WERI-Rb-1 (cell line): ENCODE measurements around the gene APOBEC2.

Source experiments
- DNase-seq: peaks from one replicate; pipeline ENCODE4 v3.0.0-alpha.2; 2020
- H3K27ac ChIP-seq: fragments of 250-450 bp; sonication (Bioruptor Pico); 2 replicates; pipeline ENCODE4 v1.5.1; 2020; ENCODE audit warnings: mild to moderate bottlenecking, moderate library complexity
- H3K27me3 ChIP-seq: fragments of 250-450 bp; sonication (Bioruptor Pico); 2 replicates; pipeline ENCODE4 v1.5.1; 2021; ENCODE audit warnings: mild to moderate bottlenecking, low read depth, moderate library complexity; ENCODE audit not compliant: insufficient read depth, severe bottlenecking
- H3K36me3 ChIP-seq: fragments of 250-450 bp; sonication (Bioruptor Pico); 2 replicates; pipeline ENCODE4 v1.5.1; 2020; ENCODE audit warnings: mild to moderate bottlenecking, moderate library complexity
- H3K4me3 ChIP-seq: 2 replicates; pipeline ENCODE4 v1.5.1; 2011; ENCODE audit warnings: low read depth, mild to moderate bottlenecking, control low read depth, low read length
- H3K9me3 ChIP-seq: fragments of 250-450 bp; sonication (Bioruptor Pico); 2 replicates; pipeline ENCODE4 v1.5.1; 2021; ENCODE audit warnings: mild to moderate bottlenecking, moderate library complexity; ENCODE audit not compliant: severe bottlenecking
- CTCF ChIP-seq: IDR thresholded peaks from 2 replicates; pipeline ENCODE4 v1.5.1; 2011; ENCODE audit warnings: low read depth, mild to moderate bottlenecking, control low read depth, inconsistent platforms, low read length

Gene APOBEC2

GRCh38 chr6:41023114-41023513, 29.9 kb upstream of the APOBEC2 start:
- no peaks in the 10 kb centered on the region for H3K36me3 ChIP-seq
- H3K4me3 ChIP-seq, result no peak overlapping the region
- no peak for DNase-seq
- H3K27me3 ChIP-seq, result no peaks in the 10 kb centered on the region
- no peak for TF ChIP-seq CTCF
- peaks cover 3% of the 10 kb centered on the region for H3K9me3 ChIP-seq
- H3K27ac ChIP-seq, result no peak overlapping the region

DNA sequence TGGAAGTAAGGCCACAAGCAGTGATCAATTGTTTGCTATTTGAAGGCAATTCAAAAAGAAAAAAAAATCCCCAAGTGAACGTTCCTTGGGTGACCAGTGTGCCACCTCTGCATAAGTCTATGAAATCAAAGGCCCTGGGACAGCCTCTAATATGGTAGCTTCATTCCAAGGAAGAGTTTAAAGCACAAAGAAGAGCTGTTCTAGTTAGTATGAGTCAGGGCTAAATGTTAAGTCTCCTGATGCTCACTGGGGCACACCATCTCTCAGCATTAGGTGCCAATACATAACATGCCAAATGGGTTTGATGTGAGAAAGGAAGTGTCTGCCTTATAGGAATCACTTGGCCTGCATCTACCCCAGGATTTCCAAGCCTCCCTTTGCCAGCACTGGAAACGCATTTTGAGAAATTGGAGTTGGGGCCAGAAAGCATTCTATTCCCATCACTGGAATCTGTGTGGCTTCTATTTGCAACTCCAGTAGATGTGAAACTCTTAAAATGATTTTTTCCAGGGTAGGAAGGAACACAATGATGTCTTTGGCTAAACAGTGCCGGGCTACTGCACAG, 27.0 kb upstream of the APOBEC2 start:
- Histone ChIP-seq H3K27ac (no peak overlapping the region), H3K9me3 (no peaks in the 10 kb centered on the region), H3K27me3 (no peaks in the 10 kb centered on the region), H3K4me3 (no peak overlapping the region), H3K36me3 (no peaks in the 10 kb centered on the region)
- no peak for DNase-seq
- no peak for TF ChIP-seq CTCF

DNA sequence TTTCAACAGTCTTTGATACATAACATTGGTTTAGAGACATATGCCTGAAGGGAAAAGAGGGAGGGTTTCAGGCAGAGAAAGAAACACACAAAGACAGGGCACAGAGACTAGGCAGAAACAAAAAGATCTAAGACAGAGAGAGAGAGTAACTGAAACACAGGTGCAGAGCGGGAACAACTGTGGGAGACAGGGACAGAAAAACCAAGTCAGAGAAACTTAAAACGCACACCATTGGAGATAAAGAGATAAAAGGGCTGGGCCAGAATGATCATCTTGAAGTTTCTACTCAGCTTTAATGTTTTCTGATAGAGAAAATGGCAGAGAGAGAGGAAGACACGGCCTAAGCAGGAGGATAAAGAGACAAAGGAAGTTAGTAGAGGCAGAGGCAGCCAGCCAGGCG, 25.8 kb upstream of the APOBEC2 start:
- Histone ChIP-seq H3K9me3 (no peaks in the 10 kb centered on the region), H3K36me3 (no peaks in the 10 kb centered on the region), H3K4me3 (peak overlapping the region; percentile 57), H3K27ac (no peak overlapping the region), H3K27me3 (no peaks in the 10 kb centered on the region)
- no peak for TF ChIP-seq CTCF
- no peak for DNase-seq

GRCh38 chr6:41027799-41028560, 25.0 kb upstream of the APOBEC2 start:
- DNase-seq, result peak; percentile 89
- H3K27me3 ChIP-seq, result no peaks in the 10 kb centered on the region
- H3K4me3 ChIP-seq, result peak overlapping the region; percentile 57
- H3K36me3 ChIP-seq, result no peaks in the 10 kb centered on the region
- peak overlapping the region; percentile 72 for H3K27ac ChIP-seq
- peak; percentile 99 for TF ChIP-seq CTCF
- H3K9me3 ChIP-seq, result no peaks in the 10 kb centered on the region

- Histone ChIP-seq H3K4me3 (peak overlapping the region; percentile 57), H3K9me3 (no peaks in the 10 kb centered on the region), H3K36me3 (no peaks in the 10 kb centered on the region), H3K27me3 (no peaks in the 10 kb centered on the region), H3K27ac (peak overlapping the region; percentile 72)
- no peak for DNase-seq
- no peak for TF ChIP-seq CTCF
These were observed 24.2 kb upstream of the APOBEC2 start for GRCh38 chr6:41028561-41029412.
